Stimulated activated CD8-positive, alpha-beta memory T cell treated with anti-CD3 and anti-CD28 coated beads, Interleukin-12 subunit alpha, Interleukin-12 subunit beta, amount 100 ng/mL, for 24 hours (primary cell): ENCODE data around the gene UBA7.
"Not testable (repeated sequence)": the region's sequence is repeated elsewhere in the genome, so short reads cannot be mapped to it uniquely, and the experiment has no call there.

Source experiments
- DNase-seq: peaks from one replicate; pipeline ENCODE4 v3.0.0-alpha.2; 2020; ENCODE audit errors: extremely low read depth

UBA7 gene

GRCh38 chr3:49813497-49814174, at the start of gene UBA7:
TSS of gene UBA7 (minus strand) at chr3:49813953. CDS start at chr3:49813787, 166 bp downstream.
- DNase-seq = no peak

- DNase-seq = no peak
Measured at GRCh38 chr3:49859576-49860305, 46.0 kb upstream of the UBA7 start.

GRCh38 chr3:49856181-49857005, 42.6 kb upstream of the UBA7 start, which contains the start of gene TRAIP:
TSS of gene TRAIP (minus strand) at chr3:49856564. CDS start at chr3:49856453, 111 bp downstream.
- peak; percentile 77 for DNase-seq

- DNase-seq = no peak
Measured at GRCh38 chr3:49855662-49856061, 41.9 kb upstream of the UBA7 start.

- DNase-seq = no peak
Measured at GRCh38 chr3:49845694-49846093, 31.9 kb upstream of the UBA7 start.

- DNase-seq = no peak
Measured at GRCh38 chr3:49844464-49845183, 30.9 kb upstream of the UBA7 start.

GRCh38 chr3:49842843-49843517, 29.2 kb upstream of the UBA7 start:
- DNase-seq = no peak

- no peak for DNase-seq
Measured at GRCh38 chr3:49841806-49842205, 28.1 kb upstream of the UBA7 start.

GRCh38 chr3:49841126-49841696, 27.5 kb upstream of the UBA7 start:
- DNase-seq = no peak

- DNase-seq = no peak
Measured at GRCh38 chr3:49840388-49840787, 26.6 kb upstream of the UBA7 start.

- DNase-seq = peak; percentile 21
Measured at GRCh38 chr3:49839193-49839809, 25.5 kb upstream of the UBA7 start.

- no peak for DNase-seq
Measured at GRCh38 chr3:49831341-49831740, 17.6 kb upstream of the UBA7 start.

GRCh38 chr3:49826016-49826415, 12.3 kb upstream of the UBA7 start:
- no peak for DNase-seq

- DNase-seq = not testable (repeated sequence)
Measured at GRCh38 chr3:49823131-49823530, 9.4 kb upstream of the UBA7 start.

GRCh38 chr3:49812916-49813496, 747 bp downstream of the UBA7 start:
- DNase-seq = no peak

- DNase-seq = no peak
Measured at GRCh38 chr3:49807431-49808114, 6.2 kb downstream of the UBA7 start.

GRCh38 chr3:49806850-49807249, 6.9 kb downstream of the UBA7 start:
- DNase-seq = no peak

- no peak for DNase-seq
Measured at GRCh38 chr3:49805897-49806701, 7.7 kb downstream of the UBA7 start.
